ENCODE measurements around the gene PPP1R9B. TPM values are rescaled to one million over a fixed set of nuclear protein-coding genes. Genes with fewer than 3 reads are reported as not detected.
A peak's percentile ranks its signal among the peaks of the same experiment; 100 is the strongest.

Gene PPP1R9B
- total RNA-seq, 1 experiment from 2014 or later = 61.3 TPM

GRCh38 chr17:50122945-50123344, 27.5 kb downstream of the PPP1R9B start:
- POLR2A ChIA-PET (ENCODE audit: low non-redundant PET) = no interaction called here
- BruUV-seq (replicated peaks) = no TSS peak
- H3K27ac ChIP-seq (ENCODE audit: low read depth, low read length, poor library complexity, severe bottlenecking) = peak overlapping the region; percentile 90

GRCh38 chr17:50120475-50121253, 29.8 kb downstream of the PPP1R9B start:
- Histone ChIP-seq H3K36me3 (ENCODE audit: insufficient read depth, low read length, poor library complexity, severe bottlenecking) (no peaks in the 10 kb centered on the region), H3K9me3 (ENCODE audit: low read depth, low read length, poor library complexity, severe bottlenecking) (no peaks in the 10 kb centered on the region), H3K4me1 (ENCODE audit: insufficient read depth, low read length, poor library complexity, severe bottlenecking) (peaks cover 42% of the 10 kb centered on the region), H3K4me3 (ENCODE audit: low read depth, low read length, poor library complexity, severe bottlenecking) (no peak overlapping the region), H3K27me3 (replicated peaks; ENCODE audit: insufficient read depth, low read depth, low read length, poor library complexity) (no peaks in the 10 kb centered on the region), H3K27ac (ENCODE audit: low read depth, low read length, poor library complexity, severe bottlenecking) (no peak overlapping the region)
- intact Hi-C loops (cut with micrococcal nuclease; ENCODE audit: unreplicated experiment) = no loop called here
- DNase-seq (ENCODE audit: low spot score) = no peak
- no peak for TF ChIP-seq EZH2 (IDR thresholded peaks at IDR 0.05; ENCODE audit: borderline replicate concordance, low read depth, low read length, poor library complexity, severe bottlenecking)
- TF ChIP-seq CTCF (conservative IDR thresholded peaks at IDR 0.05; ENCODE audit: low read depth, low read length) = no peak
- ChIA-PET CTCF (no interaction called here), POLR2A (ENCODE audit: low non-redundant PET) (no interaction called here)
- BruUV-seq (replicated peaks) = no TSS peak

More at GRCh38 chr17:50122945-50123344, 27.5 kb downstream of the PPP1R9B start:
- TF ChIP-seq CTCF (conservative IDR thresholded peaks at IDR 0.05; ENCODE audit: low read depth, low read length) (no peak), EZH2 (IDR thresholded peaks at IDR 0.05; ENCODE audit: borderline replicate concordance, low read depth, low read length, poor library complexity, severe bottlenecking) (no peak)
- no peak overlapping the region for H3K4me3 ChIP-seq (ENCODE audit: low read depth, low read length, poor library complexity, severe bottlenecking)
- H3K9me3 ChIP-seq (ENCODE audit: low read depth, low read length, poor library complexity, severe bottlenecking) = no peaks in the 10 kb centered on the region
- intact Hi-C loops (cut with micrococcal nuclease; ENCODE audit: unreplicated experiment) = no loop called here
- no peaks in the 10 kb centered on the region for H3K27me3 ChIP-seq (replicated peaks; ENCODE audit: insufficient read depth, low read depth, low read length, poor library complexity)
- DNase-seq (ENCODE audit: low spot score) = peak; percentile 81
- H3K4me1 ChIP-seq (ENCODE audit: insufficient read depth, low read length, poor library complexity, severe bottlenecking) = peaks cover 47% of the 10 kb centered on the region
- CTCF ChIA-PET = interaction anchor here (0.6 to 2.1 kb wide), 4 partner anchors 8 to 55 kb away, joined by 3 to 9 read pairs (median 6); no protein-coding TSS in a partner anchor
- H3K36me3 ChIP-seq (ENCODE audit: insufficient read depth, low read length, poor library complexity, severe bottlenecking) = no peaks in the 10 kb centered on the region

GRCh38 chr17:50118828-50119218, 31.7 kb downstream of the PPP1R9B start:
- CTCF ChIA-PET = interaction anchor here (0.6 kb wide), 1 partner anchor 25 kb away, joined by 5 read pairs; no protein-coding TSS in a partner anchor
- Histone ChIP-seq H3K4me3 (ENCODE audit: low read depth, low read length, poor library complexity, severe bottlenecking) (no peak overlapping the region), H3K27me3 (replicated peaks; ENCODE audit: insufficient read depth, low read depth, low read length, poor library complexity) (no peaks in the 10 kb centered on the region), H3K27ac (ENCODE audit: low read depth, low read length, poor library complexity, severe bottlenecking) (no peak overlapping the region), H3K36me3 (ENCODE audit: insufficient read depth, low read length, poor library complexity, severe bottlenecking) (peaks cover 2% of the 10 kb centered on the region), H3K9me3 (ENCODE audit: low read depth, low read length, poor library complexity, severe bottlenecking) (no peaks in the 10 kb centered on the region), H3K4me1 (ENCODE audit: insufficient read depth, low read length, poor library complexity, severe bottlenecking) (peaks cover 40% of the 10 kb centered on the region)
- intact Hi-C loops (cut with micrococcal nuclease; ENCODE audit: unreplicated experiment) = no loop called here
- POLR2A ChIA-PET (ENCODE audit: low non-redundant PET) = no interaction called here
- TF ChIP-seq CTCF (conservative IDR thresholded peaks at IDR 0.05; ENCODE audit: low read depth, low read length) (no peak), EZH2 (IDR thresholded peaks at IDR 0.05; ENCODE audit: borderline replicate concordance, low read depth, low read length, poor library complexity, severe bottlenecking) (no peak)
- no peak for DNase-seq (ENCODE audit: low spot score)
- BruUV-seq (replicated peaks) = no TSS peak
